PC-3 (cell line): ENCODE results near the gene KRTAP12-4.

ENCODE experiments used
- EZH2 ChIP-seq: fragments of 300-600 bp; sonication (generic); IDR thresholded peaks from one replicate; pipeline ENCODE4 v1.6.1; 2017; ENCODE audit warnings: antibody characterized with exemption, mild to moderate bottlenecking, low read length; ENCODE audit not compliant: unreplicated experiment
- EZH2phosphoT487 ChIP-seq: fragments of 300-600 bp; sonication (generic); IDR thresholded peaks from 2 replicates; pipeline ENCODE4 v1.6.1; 2018; ENCODE audit warnings: mild to moderate bottlenecking, antibody characterized with exemption, low read length, borderline replicate concordance
- TF ChIP-seq, protein P1 (sequence below): fragments of 300-600 bp; sonication (generic); conservative IDR thresholded peaks from 2 replicates; pipeline ENCODE4 v1.5.1; 2017; ENCODE audit warnings: antibody characterized with exemption, low read depth, mild to moderate bottlenecking, low read length

DNA sequence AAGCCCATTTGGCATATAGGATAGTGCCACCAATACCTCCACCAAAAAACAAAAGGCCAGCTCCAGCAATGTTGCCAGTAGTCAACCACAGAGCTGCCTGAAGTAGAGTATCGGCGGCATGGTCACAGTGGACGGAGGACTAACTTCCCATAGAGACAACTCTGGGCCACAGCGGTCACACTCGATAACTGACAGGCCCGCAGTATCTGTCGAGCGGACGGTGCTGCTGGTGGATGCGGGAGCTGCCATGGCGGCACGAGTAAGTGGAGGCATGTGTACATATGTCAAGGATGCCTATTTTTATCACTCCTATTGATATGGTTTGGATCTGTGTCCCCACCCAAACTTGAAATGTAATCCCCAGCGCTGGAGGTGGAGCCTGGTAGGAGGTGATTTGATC, 23.4 kb upstream of the KRTAP12-4 start:
- TF ChIP-seq EZH2phosphoT487 (no peak), EZH2 (no peak)
- TF ChIP-seq, protein P1, sequence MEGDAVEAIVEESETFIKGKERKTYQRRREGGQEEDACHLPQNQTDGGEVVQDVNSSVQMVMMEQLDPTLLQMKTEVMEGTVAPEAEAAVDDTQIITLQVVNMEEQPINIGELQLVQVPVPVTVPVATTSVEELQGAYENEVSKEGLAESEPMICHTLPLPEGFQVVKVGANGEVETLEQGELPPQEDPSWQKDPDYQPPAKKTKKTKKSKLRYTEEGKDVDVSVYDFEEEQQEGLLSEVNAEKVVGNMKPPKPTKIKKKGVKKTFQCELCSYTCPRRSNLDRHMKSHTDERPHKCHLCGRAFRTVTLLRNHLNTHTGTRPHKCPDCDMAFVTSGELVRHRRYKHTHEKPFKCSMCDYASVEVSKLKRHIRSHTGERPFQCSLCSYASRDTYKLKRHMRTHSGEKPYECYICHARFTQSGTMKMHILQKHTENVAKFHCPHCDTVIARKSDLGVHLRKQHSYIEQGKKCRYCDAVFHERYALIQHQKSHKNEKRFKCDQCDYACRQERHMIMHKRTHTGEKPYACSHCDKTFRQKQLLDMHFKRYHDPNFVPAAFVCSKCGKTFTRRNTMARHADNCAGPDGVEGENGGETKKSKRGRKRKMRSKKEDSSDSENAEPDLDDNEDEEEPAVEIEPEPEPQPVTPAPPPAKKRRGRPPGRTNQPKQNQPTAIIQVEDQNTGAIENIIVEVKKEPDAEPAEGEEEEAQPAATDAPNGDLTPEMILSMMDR = no peak
